GM18520 (cell line): ENCODE measurements around the gene DIP2C.
"Not testable (repeated sequence)": the region's sequence is repeated elsewhere in the genome, so short reads cannot be mapped to it uniquely, and the experiment has no call there.

Source experiments
- ATAC-seq: cut with Tn5 transposase; IDR thresholded peaks from one replicate; pipeline ENCODE4 v1.9.1; 2021; ENCODE audit not compliant: unreplicated experiment

The DIP2C gene

DNA sequence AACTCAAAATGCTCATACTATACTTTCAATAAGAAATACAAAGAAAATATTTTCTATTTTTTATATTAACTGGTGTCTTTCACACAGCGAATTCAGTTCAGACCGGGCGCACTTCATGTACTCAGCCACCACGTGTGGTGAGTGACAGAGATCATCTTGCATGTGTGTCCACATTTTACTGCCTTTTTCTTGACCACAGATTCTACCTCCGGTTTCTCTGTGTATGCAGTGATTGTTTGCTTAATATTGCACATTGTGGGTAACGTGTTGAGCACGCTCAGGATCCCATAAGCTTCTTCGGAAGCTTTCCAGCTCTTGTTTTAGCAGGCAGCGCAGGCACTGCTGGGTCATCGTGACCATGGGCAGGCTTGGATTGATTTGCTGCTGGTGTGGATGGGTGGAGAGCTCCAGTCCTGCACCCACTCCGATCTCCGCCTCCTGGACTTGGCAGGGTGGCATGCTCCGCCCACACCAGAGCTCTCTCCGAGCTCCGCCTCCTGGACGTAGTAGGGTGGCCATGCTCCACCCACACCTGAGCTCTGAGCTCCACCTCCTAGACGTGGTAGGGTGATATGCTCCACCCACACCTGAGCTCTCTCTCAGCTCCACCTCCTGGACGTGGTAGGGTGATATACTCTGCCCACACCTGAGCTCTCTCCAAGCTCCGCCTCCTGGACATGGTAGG lies 253.3 kb downstream of the DIP2C start:
- ATAC-seq, result no peak

DNA sequence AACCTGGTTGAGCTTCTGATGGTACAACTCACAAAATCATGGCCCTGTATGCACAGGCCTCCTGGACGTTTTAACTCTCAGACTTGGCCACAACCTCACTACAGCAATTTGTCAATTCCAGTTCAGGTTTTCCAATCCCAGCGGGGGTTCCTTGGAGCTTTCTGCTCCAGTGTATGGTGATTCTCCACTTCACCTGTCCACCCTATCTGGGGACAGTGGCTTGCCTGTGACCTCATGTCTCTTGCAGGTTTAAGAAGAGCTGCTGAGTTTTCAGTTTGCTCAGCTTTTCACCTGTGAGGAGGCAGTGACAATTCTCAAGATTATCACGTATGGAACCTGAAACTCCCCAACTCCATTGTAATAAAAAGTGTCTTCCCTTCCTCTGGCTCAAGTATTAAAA lies 254.1 kb downstream of the DIP2C start:
- no peak for ATAC-seq

DNA sequence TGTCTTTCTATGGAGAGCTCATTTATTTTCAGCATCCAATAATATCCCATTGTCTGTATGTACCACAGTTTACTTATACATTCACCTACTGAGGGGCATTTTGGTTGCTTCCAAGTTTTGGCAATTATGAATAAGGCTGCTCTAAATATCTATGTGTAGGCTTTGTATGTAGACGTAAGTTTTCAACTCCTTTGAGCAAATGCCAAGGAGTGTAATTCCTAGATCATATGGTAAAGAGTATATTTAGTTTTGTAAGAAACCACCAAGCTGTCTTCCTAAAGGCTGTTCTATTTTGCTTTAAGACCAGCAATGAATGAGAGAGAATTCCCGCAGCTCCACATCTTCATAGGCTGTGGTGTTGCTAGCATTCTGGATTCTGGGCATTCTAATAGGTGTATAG lies 259.8 kb downstream of the DIP2C start:
- no peak for ATAC-seq

DNA sequence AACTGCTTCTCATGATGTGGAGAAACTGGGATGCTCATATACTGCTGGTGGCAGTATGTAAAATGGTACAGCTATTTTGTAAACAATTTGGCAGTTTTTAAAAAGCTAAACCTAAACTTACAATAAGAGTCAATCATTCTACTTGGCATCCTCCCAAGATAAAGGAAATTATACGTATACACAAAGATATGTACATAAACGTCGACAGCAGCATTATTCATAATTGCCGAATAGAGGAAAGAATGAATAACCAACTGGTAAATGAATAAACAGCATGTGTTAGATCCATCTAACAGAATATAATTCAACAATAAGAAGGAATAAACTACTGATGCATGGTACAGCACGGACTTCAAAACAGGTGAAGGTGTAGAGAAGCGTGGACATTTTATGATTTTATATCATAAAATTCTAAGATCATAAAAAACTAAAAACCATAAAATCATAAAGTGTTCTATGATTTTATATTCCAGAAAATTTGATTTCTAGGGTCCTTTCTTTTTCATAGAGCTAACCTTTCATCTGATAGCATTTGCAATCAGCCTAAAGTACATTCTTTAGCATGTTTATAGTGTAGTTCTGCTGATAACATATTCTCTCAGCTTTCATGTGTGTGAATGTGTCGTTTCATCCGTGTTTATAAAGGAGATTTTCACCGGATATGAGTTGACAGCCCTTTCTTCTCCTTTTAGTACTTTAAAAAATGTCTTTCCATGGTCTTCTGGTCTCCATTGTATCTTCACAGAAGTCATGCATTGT lies 261.5 kb downstream of the DIP2C start:
- no peak for ATAC-seq

DNA sequence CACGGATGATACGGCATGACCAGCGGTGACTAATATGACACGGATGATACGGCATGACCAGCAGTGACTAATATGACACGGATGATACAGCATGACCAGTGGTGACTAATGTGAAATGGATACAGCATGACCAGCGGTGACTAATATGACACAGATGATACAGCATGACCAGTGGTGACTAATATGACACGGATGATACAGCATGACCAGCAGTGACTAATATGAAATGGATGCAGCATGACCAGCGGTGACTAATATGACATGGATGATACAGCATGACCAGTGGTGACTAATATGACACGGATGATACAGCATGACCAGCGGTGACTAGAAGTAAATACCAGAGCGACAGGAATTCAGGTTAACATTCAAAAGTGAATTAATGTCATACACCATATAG lies 264.1 kb downstream of the DIP2C start:
- not testable (repeated sequence) for ATAC-seq

DNA sequence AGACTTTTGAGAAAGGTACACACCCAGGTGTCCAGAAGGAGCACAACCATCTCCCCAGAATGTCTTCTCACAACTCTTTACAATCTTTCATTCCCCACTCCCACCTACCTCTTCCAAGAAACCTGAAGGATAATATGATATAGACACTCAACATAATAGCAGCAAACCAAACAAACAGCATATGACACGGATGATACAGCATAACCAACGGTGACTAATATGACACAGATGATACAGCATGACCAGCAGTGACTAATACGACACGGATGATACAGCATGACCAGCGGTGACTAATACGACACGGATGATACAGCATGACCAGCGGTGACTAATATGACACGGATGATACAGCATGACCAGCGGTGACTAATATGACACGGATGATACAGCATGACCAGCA lies 264.7 kb downstream of the DIP2C start:
- ATAC-seq, result not testable (repeated sequence)

DNA sequence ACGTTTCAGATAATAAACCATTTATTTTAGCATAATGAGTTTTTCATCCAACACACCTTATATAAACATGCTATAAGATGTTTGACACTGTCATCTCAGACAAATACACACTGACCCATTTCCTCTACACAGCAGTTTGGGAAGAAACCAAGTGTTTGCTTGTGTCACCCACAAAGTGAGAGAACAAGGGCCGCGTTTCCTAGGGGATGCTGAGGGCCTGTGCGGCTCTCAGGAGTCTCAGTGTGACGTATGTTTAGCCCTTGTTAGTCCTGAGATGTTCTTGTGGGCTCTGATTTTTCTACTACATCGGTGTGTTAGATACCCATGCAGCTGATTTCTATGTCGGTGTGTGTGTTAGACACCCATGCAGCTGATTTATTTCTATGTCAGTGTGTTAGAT lies 266.3 kb downstream of the DIP2C start:
- ATAC-seq, result no peak

DNA sequence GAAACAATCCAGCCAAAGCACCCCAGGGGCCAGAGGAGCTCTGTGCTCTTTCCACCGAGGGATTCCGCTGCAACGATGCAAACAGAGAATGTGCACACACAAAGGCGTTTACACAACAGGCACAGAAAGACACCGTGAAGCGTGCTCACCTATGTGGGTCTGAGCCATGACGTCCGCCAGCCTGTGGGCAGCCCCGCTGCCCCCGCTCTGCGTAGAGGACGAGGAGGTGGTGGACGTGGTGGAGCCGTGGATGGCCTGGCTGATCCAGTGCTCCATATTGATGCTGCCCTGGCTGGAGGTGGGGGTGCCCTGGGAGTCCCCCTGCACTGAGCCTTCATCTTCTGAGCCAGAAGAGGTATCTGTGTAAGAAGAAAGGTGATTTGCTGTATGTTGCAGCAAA lies 266.8 kb downstream of the DIP2C start:
- ATAC-seq, result no peak

DNA sequence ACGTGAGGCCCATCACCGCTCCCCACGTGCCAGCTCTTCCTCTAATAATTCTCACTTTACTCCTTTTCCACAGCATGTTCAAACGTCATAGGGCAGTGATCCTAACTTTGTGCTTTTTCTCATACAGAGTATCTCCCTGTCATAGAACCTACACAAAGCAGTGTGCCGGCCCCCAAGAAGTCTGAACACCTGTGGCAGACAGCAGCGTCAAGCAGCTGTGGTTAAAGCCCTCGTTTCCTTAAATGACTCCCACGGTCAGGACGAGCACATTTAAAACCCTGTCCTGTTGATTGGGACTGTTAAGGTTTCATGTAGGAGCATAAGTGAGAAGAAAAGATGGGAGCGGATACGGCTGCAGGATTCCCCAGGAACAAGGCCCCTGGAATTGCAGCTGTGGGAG lies 267.2 kb downstream of the DIP2C start:
- no peak for ATAC-seq

DNA sequence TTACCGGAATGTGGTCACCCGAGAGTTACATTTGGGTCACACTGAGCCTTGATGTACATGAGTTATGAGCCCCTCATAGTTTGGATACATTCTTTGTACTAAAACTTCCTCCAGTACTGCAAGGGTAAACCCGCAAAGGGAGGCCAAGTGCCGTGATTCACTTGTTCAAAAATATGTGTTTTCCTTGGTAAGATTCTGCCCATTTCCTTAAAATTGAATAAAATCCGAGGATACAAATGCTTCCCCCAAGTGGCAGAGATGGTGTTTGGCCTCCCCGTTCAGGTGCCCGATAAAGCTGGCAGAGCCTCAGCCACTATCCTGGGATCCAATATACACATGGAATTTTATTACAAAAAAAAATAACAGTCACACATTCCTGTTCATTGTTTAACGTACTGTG lies 268.3 kb downstream of the DIP2C start:
- ATAC-seq, result no peak

DNA sequence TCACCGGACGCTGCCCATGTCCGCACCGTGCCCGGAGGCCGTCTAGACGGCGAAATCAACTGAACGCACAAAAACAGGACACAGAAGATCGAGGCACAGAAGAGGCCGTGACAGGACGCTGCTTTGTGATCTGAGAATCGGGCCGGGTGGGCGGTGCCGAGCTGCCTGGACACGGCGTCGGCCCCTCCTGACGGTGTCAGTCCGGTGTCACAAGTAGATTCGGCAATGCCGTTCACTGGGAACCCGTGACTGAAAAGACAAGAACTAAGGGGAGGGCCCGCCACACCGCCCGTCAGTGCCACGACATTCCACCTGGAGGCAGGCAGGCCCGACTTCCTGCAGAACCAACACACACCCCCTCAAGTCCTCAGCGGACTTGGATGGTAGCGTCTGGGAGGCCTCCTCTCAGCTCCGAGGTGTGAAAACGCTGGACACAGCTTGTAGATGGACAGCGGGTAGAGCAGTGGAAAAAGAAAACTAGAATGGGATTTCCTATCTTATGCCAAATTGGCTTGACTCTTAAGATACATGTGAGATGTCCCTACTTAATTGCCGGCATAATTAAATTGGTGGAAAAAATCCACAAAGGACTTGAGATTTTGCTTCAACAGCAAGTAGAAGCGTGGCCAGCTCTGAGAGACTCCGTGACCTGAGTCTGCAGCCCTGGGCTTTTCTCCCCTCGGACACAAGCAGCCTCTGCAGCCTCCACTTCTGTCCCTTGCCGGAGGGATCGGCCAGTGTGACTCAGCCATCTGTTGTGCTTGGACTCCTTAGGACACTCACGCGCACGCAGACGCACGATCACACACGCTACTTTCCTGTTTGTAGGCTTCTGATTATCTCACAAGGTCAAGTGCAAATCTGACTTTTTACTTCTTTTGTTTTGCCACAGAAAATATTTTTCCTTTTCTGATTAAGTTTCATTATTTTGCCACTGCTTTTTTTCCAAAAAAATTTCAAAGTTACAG lies 269.0 kb downstream of the DIP2C start:
- ATAC-seq, result no peak

DNA sequence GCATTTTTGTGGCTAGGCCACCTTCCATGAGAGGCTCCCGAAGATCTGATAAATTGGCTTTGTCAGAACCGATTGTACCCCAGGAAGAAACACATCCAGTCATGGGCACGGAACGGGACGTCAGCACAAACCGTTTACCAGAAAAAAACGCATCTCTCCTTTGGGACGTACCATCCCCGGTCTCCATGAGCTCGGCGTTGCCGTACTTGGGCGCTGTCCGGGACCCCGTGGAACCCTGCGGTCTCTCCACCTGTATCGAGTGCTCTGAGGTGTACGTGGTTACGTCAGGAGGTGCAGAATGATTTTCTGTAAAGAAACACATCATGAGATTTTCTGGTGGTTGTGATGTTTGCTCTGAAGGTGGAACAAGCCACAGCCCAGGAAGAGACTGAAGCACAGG lies 270.6 kb downstream of the DIP2C start:
- no peak for ATAC-seq

DNA sequence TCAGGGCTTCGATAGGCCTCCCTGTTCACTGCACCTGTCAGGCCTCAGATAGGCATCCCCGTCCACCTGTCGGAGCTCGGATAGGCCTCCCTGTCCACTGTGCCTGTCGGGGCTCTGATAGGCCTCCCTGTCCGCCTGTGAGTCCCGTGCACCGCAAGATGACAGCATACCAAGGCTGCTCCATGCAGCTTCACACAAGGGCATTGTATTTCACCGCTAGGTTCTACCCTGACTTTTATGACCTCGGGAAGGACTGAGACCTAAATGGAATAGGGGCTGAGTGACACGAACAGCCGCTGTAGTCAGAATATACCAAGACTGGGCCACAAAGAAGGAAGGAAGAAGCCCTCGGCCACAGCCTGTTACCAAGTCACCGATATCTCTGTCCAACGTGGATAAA lies 271.2 kb downstream of the DIP2C start:
- ATAC-seq, result no peak

DNA sequence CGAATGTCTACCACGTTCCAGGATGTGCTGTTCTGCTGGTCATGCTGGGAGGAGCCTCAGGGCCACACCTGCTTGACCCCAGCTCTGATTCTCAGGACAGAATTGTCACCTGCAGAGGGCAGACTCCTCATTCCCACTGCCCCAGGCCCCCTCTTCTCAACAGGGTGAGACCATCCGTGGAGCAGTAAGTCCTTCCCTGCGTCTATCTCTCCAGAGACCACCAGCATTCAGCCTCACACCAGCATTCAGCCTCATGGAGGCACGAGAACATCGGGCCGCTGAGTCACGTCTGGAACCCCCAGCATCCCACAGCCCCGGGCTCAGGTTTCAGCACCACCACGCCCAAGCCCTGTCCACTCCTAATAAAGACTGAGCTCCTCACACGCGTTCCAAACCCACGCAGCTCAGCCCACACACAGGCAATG lies 273.4 kb downstream of the DIP2C start:
- ATAC-seq, result no peak

DNA sequence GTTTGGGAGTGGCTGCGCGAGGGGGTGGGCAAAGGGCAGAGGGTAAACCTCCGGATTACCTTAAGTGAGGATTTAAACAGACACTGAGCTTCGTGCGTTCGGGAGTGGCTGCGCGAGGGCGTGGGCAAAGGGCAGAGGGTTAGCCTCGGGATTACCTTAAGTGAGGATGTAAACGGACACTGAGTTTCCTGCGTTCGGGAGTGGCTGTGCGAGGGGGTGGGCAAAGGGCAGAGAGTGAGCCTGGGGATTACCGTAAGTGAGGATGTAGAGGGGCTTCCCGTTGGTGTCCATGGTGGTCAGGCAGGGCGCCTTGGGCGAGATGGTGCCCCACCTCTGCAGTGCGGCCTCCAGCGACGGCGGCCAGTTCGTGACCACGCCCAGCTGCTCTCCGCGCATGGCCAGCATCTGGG lies 275.8 kb downstream of the DIP2C start:
- no peak for ATAC-seq

DNA sequence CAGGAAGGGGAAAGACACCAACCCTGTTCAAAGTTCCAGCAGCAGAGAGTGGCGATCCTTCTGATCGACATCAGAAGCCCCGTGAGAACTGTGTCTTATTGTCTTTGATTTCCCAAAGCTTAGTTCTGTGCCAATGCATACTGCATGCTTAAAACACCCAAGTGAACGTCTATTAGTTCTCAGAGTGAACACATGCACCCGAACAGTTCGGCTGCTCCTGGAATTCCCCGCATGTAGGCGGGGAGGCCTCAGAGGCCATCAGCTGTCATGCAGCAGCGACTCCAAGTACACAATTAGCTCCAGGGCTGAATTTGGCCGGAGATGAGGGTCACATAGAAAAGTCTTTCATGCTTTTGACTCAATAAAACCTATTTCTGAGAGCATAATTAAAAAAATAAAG lies 277.4 kb downstream of the DIP2C start:
- no peak for ATAC-seq

DNA sequence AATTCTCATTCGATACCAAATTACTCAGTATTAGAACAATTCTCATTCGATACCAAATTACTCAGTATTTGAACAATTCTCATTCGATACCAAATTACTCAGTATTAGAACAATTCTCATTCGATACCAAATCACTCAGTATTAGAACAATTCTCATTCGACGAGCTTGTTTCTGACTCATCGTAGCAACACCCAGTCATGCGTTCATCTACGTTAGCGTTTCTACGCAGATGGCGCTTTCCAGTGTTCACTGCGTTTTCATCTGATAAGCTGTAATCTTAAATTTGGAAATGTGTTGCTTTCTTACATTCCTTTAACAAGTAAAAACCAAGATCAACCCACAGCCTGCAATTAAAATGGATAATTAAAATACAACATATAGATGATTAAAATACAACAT lies 277.9 kb downstream of the DIP2C start:
- no peak for ATAC-seq

DNA sequence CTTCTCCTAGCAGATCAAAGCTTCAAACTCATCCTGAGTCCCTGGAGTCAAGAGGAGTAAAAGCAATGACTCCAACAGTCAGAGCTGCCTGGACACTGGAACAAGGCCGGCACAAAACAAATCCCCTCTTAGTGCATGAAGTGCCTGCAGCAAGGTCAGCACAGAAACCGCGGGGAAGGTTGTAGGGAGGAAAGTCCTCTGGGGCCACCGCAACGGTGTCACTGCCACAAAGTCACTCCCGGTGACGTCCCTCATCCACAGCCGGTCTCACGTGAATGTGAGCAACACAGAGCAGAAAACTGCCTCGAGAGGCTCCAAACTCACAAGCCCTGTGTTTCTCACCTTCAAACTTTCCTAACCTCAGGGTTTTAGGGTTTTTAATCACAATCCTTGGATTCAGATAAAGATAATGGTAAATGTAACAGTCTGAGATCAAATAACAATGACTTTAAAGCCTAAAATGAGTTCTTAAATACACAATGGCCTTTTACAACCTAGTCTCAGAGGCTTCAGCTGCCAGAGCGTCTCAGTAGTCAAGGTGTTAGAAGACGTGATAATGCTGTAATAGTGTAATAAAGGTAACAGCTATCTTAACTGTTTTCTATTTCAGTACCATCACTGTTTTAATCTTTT lies 279.9 kb downstream of the DIP2C start:
- ATAC-seq, result no peak

DNA sequence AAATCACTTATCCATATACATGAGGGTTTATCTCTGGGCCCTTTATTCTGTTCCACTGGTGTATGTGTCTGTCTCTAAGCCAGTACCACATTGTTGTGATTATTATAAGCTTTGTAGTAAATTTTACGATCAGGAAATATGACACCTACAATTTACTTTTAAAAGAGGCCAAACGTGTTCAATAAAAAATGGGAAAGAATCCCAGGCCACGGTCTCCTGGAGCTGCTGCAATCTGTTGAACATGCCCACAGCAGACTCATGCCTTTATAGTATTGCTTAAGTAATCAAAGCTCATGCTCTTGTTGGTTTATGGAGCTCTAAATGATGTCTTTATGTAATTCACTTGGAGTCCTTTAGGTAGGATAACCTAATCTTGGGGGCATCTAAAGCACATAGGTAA lies 281.2 kb downstream of the DIP2C start:
- ATAC-seq, result no peak

DNA sequence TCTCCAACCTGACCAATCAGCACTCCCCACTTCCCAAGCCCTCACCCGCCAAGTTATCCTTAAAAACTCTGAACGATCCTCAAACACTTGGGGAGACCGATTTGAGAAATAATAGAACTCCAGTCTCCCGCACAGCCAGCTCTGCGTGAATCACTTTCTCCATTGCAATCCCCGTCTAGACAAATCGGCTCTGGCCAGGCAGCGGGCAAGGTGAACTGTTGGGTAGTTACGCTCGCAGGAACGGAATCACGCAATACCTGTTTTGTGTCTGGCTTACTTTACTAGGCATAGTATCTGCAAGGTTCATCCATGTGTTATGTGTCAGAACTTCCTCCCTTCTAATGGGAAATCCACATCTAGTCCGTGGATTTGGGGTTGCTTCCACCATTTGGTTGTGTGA lies 282.5 kb downstream of the DIP2C start:
- no peak for ATAC-seq

DNA sequence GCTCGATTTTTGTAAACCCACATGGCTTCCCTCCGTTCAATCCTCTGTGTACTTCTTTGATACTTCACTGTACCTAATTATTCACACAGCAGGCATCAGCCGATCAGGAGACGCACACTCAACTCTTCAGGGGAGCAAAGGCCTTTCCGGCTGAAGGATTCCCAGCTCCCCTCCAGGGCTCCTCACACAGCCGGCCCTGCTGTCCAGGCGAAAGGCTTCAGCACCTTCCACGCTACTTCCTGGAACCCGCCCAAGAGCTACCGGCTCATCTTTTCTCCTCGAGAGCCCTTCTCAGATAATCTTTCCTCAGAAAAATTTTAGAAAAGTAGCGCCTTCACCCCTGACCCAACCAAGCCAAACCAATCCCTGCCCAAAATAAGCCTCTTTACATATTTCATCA lies 283.8 kb downstream of the DIP2C start:
- ATAC-seq, result no peak
